Ascending aorta (tissue), 2 donors: ENCODE data around the gene SERPING1. TPM values are rescaled to one million over a fixed set of nuclear protein-coding genes. Genes with fewer than 3 reads are reported as not detected.

Source experiments
- DNase-seq, 2 donors: peaks; one replicate each; pipeline ENCODE4 v3.0.0-alpha.2; 2019; ENCODE audit warnings: low spot score in 2 of 2
- H3K27ac ChIP-seq, 2 donors: fragments of 200-600 bp; sonication (generic); one replicate each; pipeline ENCODE4 v1.5.1; 2016 to 2017; ENCODE audit warnings: mild to moderate bottlenecking in 1 of 2
- H3K27me3 ChIP-seq: fragments of 200-600 bp; sonication (generic); one replicate; pipeline ENCODE4 v1.5.1; 2017
- H3K36me3 ChIP-seq, 2 donors: fragments of 200-600 bp; sonication (generic); one replicate each; pipeline ENCODE4 v1.5.1; 2016
- H3K4me1 ChIP-seq, 2 donors: fragments of 200-600 bp; sonication (generic); one replicate each; pipeline ENCODE4 v1.5.1; 2016 to 2017; ENCODE audit warnings: mild to moderate bottlenecking in 1 of 2
- H3K4me3 ChIP-seq, 2 donors: fragments of 200-600 bp; sonication (generic); one replicate each; pipeline ENCODE4 v1.5.1; 2016 to 2017; ENCODE audit warnings: mild to moderate bottlenecking in 1 of 2
- H3K9me3 ChIP-seq, 2 donors: fragments of 200-600 bp; sonication (generic); one replicate each; pipeline ENCODE4 v1.5.1; 2016
- intact Hi-C: fragments of 100-400 bp; cut with DNase I; formaldehyde crosslinking; loops from one replicate; pipeline ENCODE4 v1.15.1; 2023
- total RNA-seq: library from RNA; depleted of rRNA; stranded (reverse); fragments of >200 nt; gene quantifications from one replicate; pipeline ENCODE4 v1.1.0, GENCODE V29; 2016
- TF ChIP-seq, protein P1 (sequence below), 3 experiments: fragments of 200-600 bp in 2 of 3; fragments of 450-650 bp in 1 of 3; sonication (generic) in 2 of 3; IDR thresholded peaks; one replicate each; pipeline ENCODE4 v1.5.1; 2016 to 2019; ENCODE audit warnings: antibody characterized with exemption in 3 of 3, mild to moderate bottlenecking in 1 of 3, moderate library complexity in 1 of 3

SERPING1 gene
- total RNA-seq, 1 donor from 2014 or later, result 607 TPM

DNA sequence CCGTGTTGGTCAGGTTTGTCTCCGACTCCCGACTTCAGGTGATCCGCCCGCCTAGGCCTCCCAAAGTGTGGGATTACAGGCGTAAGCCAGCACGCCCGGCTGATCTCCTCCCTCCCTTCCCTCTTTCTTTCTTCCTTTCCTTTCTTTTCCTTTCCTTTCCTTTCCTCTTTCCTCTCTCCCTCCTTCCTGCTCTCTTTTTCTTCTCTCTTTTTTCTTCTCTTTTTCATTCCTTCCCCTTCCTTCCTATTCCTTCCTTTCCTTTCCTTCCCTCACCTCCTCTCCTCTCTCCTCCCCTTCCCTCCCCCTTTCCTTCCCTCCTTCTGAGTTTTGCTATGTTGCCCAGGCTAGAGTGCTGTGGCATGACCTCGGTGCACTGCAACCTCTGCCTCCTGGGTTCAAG is 66.5 kb downstream of the SERPING1 start:
- Histone ChIP-seq H3K4me3 (no peak overlapping the region), H3K27me3 (no peaks in the 10 kb centered on the region), H3K36me3 (peaks cover 28 to 33% of the 10 kb centered on the region in 2 donors), H3K27ac (no peak overlapping the region), H3K9me3 (no peaks in the 10 kb centered on the region), H3K4me1 (peaks cover 0 to 10% of the 10 kb centered on the region in 2 donors)
- intact Hi-C loops, result no loop called here
- DNase-seq, result no peak
- TF ChIP-seq, protein P1, sequence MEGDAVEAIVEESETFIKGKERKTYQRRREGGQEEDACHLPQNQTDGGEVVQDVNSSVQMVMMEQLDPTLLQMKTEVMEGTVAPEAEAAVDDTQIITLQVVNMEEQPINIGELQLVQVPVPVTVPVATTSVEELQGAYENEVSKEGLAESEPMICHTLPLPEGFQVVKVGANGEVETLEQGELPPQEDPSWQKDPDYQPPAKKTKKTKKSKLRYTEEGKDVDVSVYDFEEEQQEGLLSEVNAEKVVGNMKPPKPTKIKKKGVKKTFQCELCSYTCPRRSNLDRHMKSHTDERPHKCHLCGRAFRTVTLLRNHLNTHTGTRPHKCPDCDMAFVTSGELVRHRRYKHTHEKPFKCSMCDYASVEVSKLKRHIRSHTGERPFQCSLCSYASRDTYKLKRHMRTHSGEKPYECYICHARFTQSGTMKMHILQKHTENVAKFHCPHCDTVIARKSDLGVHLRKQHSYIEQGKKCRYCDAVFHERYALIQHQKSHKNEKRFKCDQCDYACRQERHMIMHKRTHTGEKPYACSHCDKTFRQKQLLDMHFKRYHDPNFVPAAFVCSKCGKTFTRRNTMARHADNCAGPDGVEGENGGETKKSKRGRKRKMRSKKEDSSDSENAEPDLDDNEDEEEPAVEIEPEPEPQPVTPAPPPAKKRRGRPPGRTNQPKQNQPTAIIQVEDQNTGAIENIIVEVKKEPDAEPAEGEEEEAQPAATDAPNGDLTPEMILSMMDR (IDR thresholded peaks at IDR 0.05), result no peak

Other genes starting within 250 kb of the SERPING1 start
- not detected for gene PRG3, start 216.5 kb upstream of the SERPING1 start, total RNA-seq
- gene PRG2, start 207.0 kb upstream of the SERPING1 start, total RNA-seq, result not detected
- 211 TPM for gene SLC43A3, start 170.6 kb upstream of the SERPING1 start, total RNA-seq
- 0.64 TPM for gene RTN4RL2, start 137.2 kb upstream of the SERPING1 start, total RNA-seq
- 18.4 TPM for gene SLC43A1, start 82.0 kb upstream of the SERPING1 start, total RNA-seq
- not detected for gene TIMM10, start 66.9 kb upstream of the SERPING1 start, total RNA-seq
- gene SMTNL1, start 60.1 kb upstream of the SERPING1 start, total RNA-seq, result not detected
- gene UBE2L6, start 30.0 kb upstream of the SERPING1 start, total RNA-seq, result 44.9 TPM
- gene YPEL4, start 52.2 kb downstream of the SERPING1 start, total RNA-seq, result not detected
- 1.2 TPM for gene CLP1, start 60.1 kb downstream of the SERPING1 start, total RNA-seq
- gene ZDHHC5, start 70.4 kb downstream of the SERPING1 start, total RNA-seq, result 26.2 TPM
- 35.2 TPM for gene MED19, start 114.5 kb downstream of the SERPING1 start, total RNA-seq
- gene TMX2, start 114.9 kb downstream of the SERPING1 start, total RNA-seq, result 65.3 TPM
- gene SELENOH, start 143.8 kb downstream of the SERPING1 start, total RNA-seq, result 113 TPM
- gene BTBD18, start 154.1 kb downstream of the SERPING1 start, total RNA-seq, result not detected
- 69.5 TPM for gene CTNND1, start 164.1 kb downstream of the SERPING1 start, total RNA-seq